HepG2 (cell line): ENCODE results near the gene ARL9. TPM values are rescaled to one million over a fixed set of nuclear protein-coding genes. Genes with fewer than 3 reads are reported as not detected.

Experiments
- ATAC-seq: fragments of 200-7000 bp; cut with Tn5 transposase; 3 replicates; pipeline ENCODE4 v1.9.1; 2020; ENCODE audit warnings: mild to moderate bottlenecking, moderate library complexity
- BruUV-seq: library from RNA; stranded (reverse); fragments of 400-500 nt; replicated peaks from 2 replicates; lab custom pipeline; 2021; lab: Mats Ljungman, UMichigan
- CTCF ChIA-PET: fragments of 300-600 bp; formaldehyde crosslinking; extraction: SDS; loops from one replicate; lab custom pipeline; 2021; ENCODE audit warnings: low total read pairs, inconsistent platforms, low intra/inter-chr PET ratio; lab: Yijun Ruan, JAX
- POLR2A ChIA-PET: fragments of 350-600 bp; sonication (Branson Sonifier 250); formaldehyde crosslinking; loops from one replicate; lab custom pipeline; 2020; ENCODE audit warnings: antibody characterized with exemption, inconsistent platforms; lab: Yijun Ruan, JAX
- DNase-seq: peaks from one replicate; pipeline ENCODE4 v3.0.0-alpha.2; 2015; ENCODE audit warnings: low spot score
- FAIRE-seq: peaks from 3 replicates; lab custom pipeline; 2011; peaks lifted over from hg19 to GRCh38; lab: Jason Lieb, UNC
- H2AFZ ChIP-seq: one replicate; pipeline ENCODE4 v1.6.1; 2011; ENCODE audit warnings: low read length, inconsistent platforms
- H3K27ac ChIP-seq: fragments of 300-600 bp; 3 replicates; pipeline ENCODE4 v1.8.0; 2011; ENCODE audit warnings: mixed run types, mild to moderate bottlenecking, mixed read lengths, low read length, inconsistent platforms; ENCODE audit not compliant: insufficient read depth; ENCODE audit errors: extremely low read length
- H3K27me3 ChIP-seq, 2 experiments: fragments of 200-600 bp in 1 of 2; 2 replicates in 1 of 2; 3 replicates in 1 of 2; pipeline versions ENCODE4 v1.6.0 to v1.8.0; 2011; ENCODE audit warnings: low read length in 2 of 2, mild to moderate bottlenecking in 2 of 2, moderate library complexity in 2 of 2, inconsistent platforms in 1 of 2; ENCODE audit not compliant: insufficient read depth in 2 of 2, control insufficient read depth in 1 of 2
- H3K36me3 ChIP-seq, 2 experiments: fragments of 200-600 bp in 1 of 2; replicated peaks in 1 of 2; 2 replicates in 1 of 2; 3 replicates in 1 of 2; pipeline versions ENCODE4 v1.5.1 to v1.8.0; 2011; ENCODE audit warnings: low read length in 2 of 2, inconsistent platforms in 1 of 2; ENCODE audit not compliant: insufficient read depth in 2 of 2, control insufficient read depth in 1 of 2
- H3K4me1 ChIP-seq: 2 replicates; pipeline ENCODE4 v1.5.1; 2012; ENCODE audit warnings: low read length, inconsistent platforms; ENCODE audit not compliant: insufficient read depth
- H3K4me2 ChIP-seq: 2 replicates; pipeline ENCODE4 v1.6.0; 2011; ENCODE audit warnings: low read depth, low read length, inconsistent platforms
- H3K4me3 ChIP-seq, 3 experiments: fragments of 200-600 bp in 1 of 3; sonication (generic), shearing (Covaris generic) in 1 of 3; replicated peaks in 1 of 3; 2 replicates each; pipeline ENCODE4 v1.5.1; 2011 to 2016; ENCODE audit warnings: low read length in 3 of 3, inconsistent platforms in 2 of 3, low read depth in 2 of 3, mild to moderate bottlenecking in 2 of 3, control low read depth in 1 of 3, mixed read lengths in 1 of 3; ENCODE audit not compliant: insufficient read depth in 1 of 3
- H3K79me2 ChIP-seq: one replicate; pipeline ENCODE4 v1.6.1; 2011; ENCODE audit warnings: low read length, inconsistent platforms; ENCODE audit not compliant: insufficient read depth
- H3K9ac ChIP-seq: 2 replicates; pipeline ENCODE4 v1.6.0; 2011; ENCODE audit warnings: mild to moderate bottlenecking, low read depth, low read length, inconsistent platforms; ENCODE audit not compliant: insufficient read depth
- H3K9me3 ChIP-seq: 2 replicates; pipeline ENCODE4 v1.5.1; 2012; ENCODE audit warnings: mild to moderate bottlenecking, low read length
- H4K20me1 ChIP-seq: 2 replicates; pipeline ENCODE4 v1.6.0; 2011; ENCODE audit warnings: inconsistent platforms, mild to moderate bottlenecking, low read length, moderate library complexity; ENCODE audit not compliant: insufficient read depth
- DNMT3B ChIP-seq: conservative IDR thresholded peaks from 2 replicates; pipeline ENCODE4 v1.6.1; 2016; ENCODE audit warnings: missing biosample characterization, control low read depth
- GZF1 ChIP-seq: sonication (generic); formaldehyde crosslinking; IDR thresholded peaks from 2 replicates; pipeline ENCODE4 v1.5.1; 2020; ENCODE audit warnings: mild to moderate bottlenecking, missing genetic modification reagents
- NFIB ChIP-seq: sonication (generic); formaldehyde crosslinking; IDR thresholded peaks from 2 replicates; pipeline ENCODE4 v1.9.0; 2021; ENCODE audit warnings: missing genetic modification reagents, mild to moderate bottlenecking, borderline replicate concordance
- PAWR ChIP-seq: sonication (generic); formaldehyde crosslinking; IDR thresholded peaks from 2 replicates; pipeline ENCODE4 v1.4.0; 2020; ENCODE audit warnings: missing genetic modification reagents, mild to moderate bottlenecking, borderline replicate concordance
- TCF12 ChIP-seq, 2 experiments: fragments of 450-650 bp in 1 of 2; sonication (generic) in 1 of 2; formaldehyde crosslinking in 1 of 2; IDR thresholded peaks; 2 replicates each; pipeline versions ENCODE4 v1.6.1 to v1.8.0; 2017 to 2022; ENCODE audit warnings: antibody characterized with exemption in 1 of 2, mild to moderate bottlenecking in 1 of 2, missing genetic modification reagents in 1 of 2, moderate library complexity in 1 of 2
- ZNF230 ChIP-seq: sonication (generic); formaldehyde crosslinking; IDR thresholded peaks from 2 replicates; pipeline ENCODE4 v1.4.0; 2020; ENCODE audit warnings: mild to moderate bottlenecking, missing genetic modification reagents
- WGBS: methylation state at CpG from one replicate; pipeline ENCODE4 v1.1.6; 2017; ENCODE audit warnings: low lambda C conversion rate; 5-methylcytosine and 5-hydroxymethylcytosine counted together
- in situ Hi-C: cut with HindIII; loops from 2 replicates; pipeline ENCODE4 v1.10.0; 2017; ENCODE audit warnings: low pct_unique_long_range_greater_than_20kb; ENCODE audit not compliant: extremely low pct_ligation_motif_present
- intact Hi-C: fragments of 100-400 bp; cut with micrococcal nuclease; formaldehyde crosslinking; loops from one replicate; pipeline ENCODE4 v1.10.0; 2022; ENCODE audit not compliant: unreplicated experiment
- polyA plus RNA-seq, 8 experiments: library from polyadenylated mRNA; depleted of rRNA in 3 of 8; stranded (reverse) in 7 of 8; unstranded in 1 of 8; fragments of >200 nt; fragmentation: Illumina TruSeq in 4 of 8; extraction: Trizol in 4 of 8; gene quantifications; 2 replicates each; pipeline versions ENCODE4 v1.2.1 to v1.2.3, GENCODE V29; 2011 to 2016; ENCODE audit warnings: low read depth in 4 of 8, missing spikeins in 1 of 8, mixed read lengths in 1 of 8; ENCODE audit not compliant: insufficient read depth in 1 of 8
- total RNA-seq, 5 experiments: library from RNA; depleted of rRNA; stranded (reverse); fragments of >200 nt; fragmentation: Illumina TruSeq; extraction: Trizol; gene quantifications; 2 replicates each; pipeline ENCODE4 v1.2.3, GENCODE V29; 2016; ENCODE audit warnings: low read depth in 1 of 5
- TF ChIP-seq, protein P1 (sequence below): sonication (generic); formaldehyde crosslinking; IDR thresholded peaks from 2 replicates; pipeline ENCODE4 v1.5.0; 2020; ENCODE audit warnings: mild to moderate bottlenecking, missing genetic modification reagents
- TF ChIP-seq, protein P2 (sequence below): sonication (generic); formaldehyde crosslinking; IDR thresholded peaks from 2 replicates; pipeline ENCODE4 v1.8.0; 2022; ENCODE audit warnings: missing genetic modification reagents, mild to moderate bottlenecking, moderate library complexity, borderline replicate concordance
- TF ChIP-seq, protein P3 (sequence below): sonication (generic); formaldehyde crosslinking; IDR thresholded peaks from 2 replicates; pipeline ENCODE4 v1.5.0; 2020; ENCODE audit warnings: missing genetic modification reagents
- TF ChIP-seq, protein P4 (sequence below): IDR thresholded peaks from 2 replicates; pipeline ENCODE4 v1.6.1; 2016; ENCODE audit warnings: low read depth, control low read depth
- TF ChIP-seq, protein P5 (sequence below): sonication (generic); IDR thresholded peaks from 2 replicates; pipeline ENCODE4 v1.6.1; 2016; ENCODE audit warnings: low read depth, borderline replicate concordance

ARL9 gene
- total and polyA plus RNA-seq, 2 of the 13 experiments (the other 11 are each of a cell fraction or from before 2014, with no cell fraction given), result not detected

DNA sequence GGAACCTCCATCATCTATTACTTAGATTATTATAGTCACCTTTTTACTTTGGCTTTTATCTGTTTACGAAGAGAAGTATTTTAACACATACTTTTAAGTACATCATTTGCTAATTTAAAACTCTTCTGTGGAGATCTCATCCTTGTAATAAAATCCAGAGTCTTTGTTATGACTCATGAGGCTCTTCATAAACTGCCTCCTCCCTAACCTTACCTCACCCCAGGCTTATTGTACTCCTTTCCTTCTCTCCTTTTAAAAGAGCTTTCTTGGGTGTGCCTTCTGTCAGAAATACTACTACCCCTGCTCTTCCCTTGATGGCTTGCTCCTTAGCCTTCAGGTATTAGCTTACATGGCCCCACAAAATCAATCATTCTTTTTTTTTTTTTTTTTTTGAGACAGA is 6.6 kb downstream of the ARL9 start:
- DNase-seq (no peak), ATAC-seq (no peak)
- no peak for TF ChIP-seq DNMT3B (CRISPR knock-in tag)
- TF ChIP-seq TCF12 (IDR thresholded peaks at IDR 0.05), result no peak
- TF ChIP-seq TCF12 (CRISPR knock-in tag; IDR thresholded peaks at IDR 0.05), result no peak
- TF ChIP-seq, protein P1, sequence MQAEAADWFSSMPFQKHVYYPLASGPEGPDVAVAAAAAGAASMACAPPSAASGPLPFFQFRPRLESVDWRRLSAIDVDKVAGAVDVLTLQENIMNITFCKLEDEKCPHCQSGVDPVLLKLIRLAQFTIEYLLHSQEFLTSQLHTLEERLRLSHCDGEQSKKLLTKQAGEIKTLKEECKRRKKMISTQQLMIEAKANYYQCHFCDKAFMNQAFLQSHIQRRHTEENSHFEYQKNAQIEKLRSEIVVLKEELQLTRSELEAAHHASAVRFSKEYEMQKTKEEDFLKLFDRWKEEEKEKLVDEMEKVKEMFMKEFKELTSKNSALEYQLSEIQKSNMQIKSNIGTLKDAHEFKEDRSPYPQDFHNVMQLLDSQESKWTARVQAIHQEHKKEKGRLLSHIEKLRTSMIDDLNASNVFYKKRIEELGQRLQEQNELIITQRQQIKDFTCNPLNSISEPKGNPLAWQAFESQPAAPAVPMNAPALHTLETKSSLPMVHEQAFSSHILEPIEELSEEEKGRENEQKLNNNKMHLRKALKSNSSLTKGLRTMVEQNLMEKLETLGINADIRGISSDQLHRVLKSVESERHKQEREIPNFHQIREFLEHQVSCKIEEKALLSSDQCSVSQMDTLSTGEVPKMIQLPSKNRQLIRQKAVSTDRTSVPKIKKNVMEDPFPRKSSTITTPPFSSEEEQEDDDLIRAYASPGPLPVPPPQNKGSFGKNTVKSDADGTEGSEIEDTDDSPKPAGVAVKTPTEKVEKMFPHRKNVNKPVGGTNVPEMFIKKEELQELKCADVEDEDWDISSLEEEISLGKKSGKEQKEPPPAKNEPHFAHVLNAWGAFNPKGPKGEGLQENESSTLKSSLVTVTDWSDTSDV, result no peak
- TF ChIP-seq ZNF230 (CRISPR knock-in tag), result no peak
- TF ChIP-seq GZF1 (CRISPR knock-in tag), result no peak
- TF ChIP-seq, protein P2, sequence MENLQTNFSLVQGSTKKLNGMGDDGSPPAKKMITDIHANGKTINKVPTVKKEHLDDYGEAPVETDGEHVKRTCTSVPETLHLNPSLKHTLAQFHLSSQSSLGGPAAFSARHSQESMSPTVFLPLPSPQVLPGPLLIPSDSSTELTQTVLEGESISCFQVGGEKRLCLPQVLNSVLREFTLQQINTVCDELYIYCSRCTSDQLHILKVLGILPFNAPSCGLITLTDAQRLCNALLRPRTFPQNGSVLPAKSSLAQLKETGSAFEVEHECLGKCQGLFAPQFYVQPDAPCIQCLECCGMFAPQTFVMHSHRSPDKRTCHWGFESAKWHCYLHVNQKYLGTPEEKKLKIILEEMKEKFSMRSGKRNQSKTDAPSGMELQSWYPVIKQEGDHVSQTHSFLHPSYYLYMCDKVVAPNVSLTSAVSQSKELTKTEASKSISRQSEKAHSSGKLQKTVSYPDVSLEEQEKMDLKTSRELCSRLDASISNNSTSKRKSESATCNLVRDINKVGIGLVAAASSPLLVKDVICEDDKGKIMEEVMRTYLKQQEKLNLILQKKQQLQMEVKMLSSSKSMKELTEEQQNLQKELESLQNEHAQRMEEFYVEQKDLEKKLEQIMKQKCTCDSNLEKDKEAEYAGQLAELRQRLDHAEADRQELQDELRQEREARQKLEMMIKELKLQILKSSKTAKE (CRISPR knock-in tag), result no peak
- TF ChIP-seq NFIB (CRISPR knock-in tag), result no peak
- TF ChIP-seq, protein P3, sequence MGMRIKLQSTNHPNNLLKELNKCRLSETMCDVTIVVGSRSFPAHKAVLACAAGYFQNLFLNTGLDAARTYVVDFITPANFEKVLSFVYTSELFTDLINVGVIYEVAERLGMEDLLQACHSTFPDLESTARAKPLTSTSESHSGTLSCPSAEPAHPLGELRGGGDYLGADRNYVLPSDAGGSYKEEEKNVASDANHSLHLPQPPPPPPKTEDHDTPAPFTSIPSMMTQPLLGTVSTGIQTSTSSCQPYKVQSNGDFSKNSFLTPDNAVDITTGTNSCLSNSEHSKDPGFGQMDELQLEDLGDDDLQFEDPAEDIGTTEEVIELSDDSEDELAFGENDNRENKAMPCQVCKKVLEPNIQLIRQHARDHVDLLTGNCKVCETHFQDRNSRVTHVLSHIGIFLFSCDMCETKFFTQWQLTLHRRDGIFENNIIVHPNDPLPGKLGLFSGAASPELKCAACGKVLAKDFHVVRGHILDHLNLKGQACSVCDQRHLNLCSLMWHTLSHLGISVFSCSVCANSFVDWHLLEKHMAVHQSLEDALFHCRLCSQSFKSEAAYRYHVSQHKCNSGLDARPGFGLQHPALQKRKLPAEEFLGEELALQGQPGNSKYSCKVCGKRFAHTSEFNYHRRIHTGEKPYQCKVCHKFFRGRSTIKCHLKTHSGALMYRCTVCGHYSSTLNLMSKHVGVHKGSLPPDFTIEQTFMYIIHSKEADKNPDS, result no peak
- no peak for TF ChIP-seq PAWR (CRISPR knock-in tag)
- TF ChIP-seq, protein P4, sequence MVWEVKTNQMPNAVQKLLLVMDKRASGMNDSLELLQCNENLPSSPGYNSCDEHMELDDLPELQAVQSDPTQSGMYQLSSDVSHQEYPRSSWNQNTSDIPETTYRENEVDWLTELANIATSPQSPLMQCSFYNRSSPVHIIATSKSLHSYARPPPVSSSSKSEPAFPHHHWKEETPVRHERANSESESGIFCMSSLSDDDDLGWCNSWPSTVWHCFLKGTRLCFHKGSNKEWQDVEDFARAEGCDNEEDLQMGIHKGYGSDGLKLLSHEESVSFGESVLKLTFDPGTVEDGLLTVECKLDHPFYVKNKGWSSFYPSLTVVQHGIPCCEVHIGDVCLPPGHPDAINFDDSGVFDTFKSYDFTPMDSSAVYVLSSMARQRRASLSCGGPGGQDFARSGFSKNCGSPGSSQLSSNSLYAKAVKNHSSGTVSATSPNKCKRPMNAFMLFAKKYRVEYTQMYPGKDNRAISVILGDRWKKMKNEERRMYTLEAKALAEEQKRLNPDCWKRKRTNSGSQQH, result no peak
- TF ChIP-seq, protein P5, sequence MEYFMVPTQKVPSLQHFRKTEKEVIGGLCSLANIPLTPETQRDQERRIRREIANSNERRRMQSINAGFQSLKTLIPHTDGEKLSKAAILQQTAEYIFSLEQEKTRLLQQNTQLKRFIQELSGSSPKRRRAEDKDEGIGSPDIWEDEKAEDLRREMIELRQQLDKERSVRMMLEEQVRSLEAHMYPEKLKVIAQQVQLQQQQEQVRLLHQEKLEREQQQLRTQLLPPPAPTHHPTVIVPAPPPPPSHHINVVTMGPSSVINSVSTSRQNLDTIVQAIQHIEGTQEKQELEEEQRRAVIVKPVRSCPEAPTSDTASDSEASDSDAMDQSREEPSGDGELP, result no peak
- TF ChIP-seq, all 625 proteins: peak for 0
- intact Hi-C loops, result no loop called here
- ChIA-PET POLR2A (no interaction called here), CTCF (no interaction called here)
- no peaks in the 10 kb centered on the region for H3K4me1 ChIP-seq
- in situ Hi-C loops, result no loop called here
- no peak for FAIRE-seq
- no peak overlapping the region for H3K4me3 ChIP-seq
- no peaks in the 10 kb centered on the region for H3K36me3 ChIP-seq
- no peak overlapping the region for H2AFZ ChIP-seq
- H3K9me3 ChIP-seq, result no peaks in the 10 kb centered on the region
- H3K27ac ChIP-seq, result no peak overlapping the region
- H3K4me2 ChIP-seq, result no peak overlapping the region
- H3K9ac ChIP-seq, result no peak overlapping the region
- H4K20me1 ChIP-seq, result no peaks in the 10 kb centered on the region
- no peaks in the 10 kb centered on the region for H3K79me2 ChIP-seq
- BruUV-seq, result no TSS peak
- H3K27me3 ChIP-seq, result no peaks in the 10 kb centered on the region
- 93% methylated on average over 1 of the region's 1 CpG for WGBS
